GM23338 (cell line): ENCODE results near the gene HTR7.

ENCODE experiments used
- CREB1 ChIP-seq: fragments of 250-450 bp; sonication (Bioruptor Pico); IDR thresholded peaks from 2 replicates; pipeline ENCODE4 v1.5.0; 2020; ENCODE audit warnings: low read depth, mild to moderate bottlenecking, moderate library complexity
- EZH2 ChIP-seq: fragments of 200-600 bp; sonication (generic); IDR thresholded peaks from one replicate; pipeline ENCODE4 v1.8.0; 2017; ENCODE audit warnings: antibody characterized with exemption, mild to moderate bottlenecking, low read depth; ENCODE audit not compliant: unreplicated experiment
- EZH2phosphoT487 ChIP-seq: fragments of 200-600 bp; sonication (generic); IDR thresholded peaks from one replicate; pipeline ENCODE4 v1.8.1; 2018; ENCODE audit warnings: antibody characterized with exemption; ENCODE audit not compliant: unreplicated experiment
- JUNB ChIP-seq: IDR thresholded peaks from one replicate; pipeline ENCODE4 v1.6.1; 2016; ENCODE audit warnings: antibody characterized with exemption; ENCODE audit not compliant: unreplicated experiment
- NANOG ChIP-seq: IDR thresholded peaks from 2 replicates; pipeline ENCODE4 v1.6.1; 2016; ENCODE audit warnings: antibody characterized with exemption, borderline replicate concordance
- POLR2AphosphoS5 ChIP-seq: IDR thresholded peaks from 2 replicates; pipeline ENCODE4 v1.6.1; 2016; ENCODE audit warnings: antibody characterized with exemption, low read depth
- STAT1 ChIP-seq: IDR thresholded peaks from one replicate; pipeline ENCODE4 v1.6.1; 2016; ENCODE audit warnings: antibody characterized with exemption; ENCODE audit not compliant: unreplicated experiment
- ZNF114 ChIP-seq: fragments of 250-450 bp; sonication (Bioruptor Pico); IDR thresholded peaks from 2 replicates; pipeline ENCODE4 v1.5.0; 2020; ENCODE audit warnings: mild to moderate bottlenecking, moderate library complexity
- ZNF462 ChIP-seq: fragments of 250-450 bp; sonication (Bioruptor Pico); IDR thresholded peaks from 2 replicates; pipeline ENCODE4 v1.5.0; 2020; ENCODE audit warnings: mild to moderate bottlenecking, moderate library complexity
- TF ChIP-seq, protein P1 (sequence below), 2 experiments: fragments of 200-600 bp in 1 of 2; sonication (generic) in 1 of 2; conservative IDR thresholded peaks; 2 replicates each; pipeline versions ENCODE4 v1.5.1 to v1.6.1; 2016 to 2017; ENCODE audit warnings: antibody characterized with exemption in 2 of 2, low read depth in 2 of 2, mild to moderate bottlenecking in 2 of 2, moderate library complexity in 1 of 2
- TF ChIP-seq, protein P2 (sequence below): IDR thresholded peaks from 2 replicates; pipeline ENCODE4 v1.6.1; 2016; ENCODE audit warnings: antibody characterized with exemption
- TF ChIP-seq, protein P3 (sequence below): IDR thresholded peaks from one replicate; pipeline ENCODE4 v1.6.1; 2018; ENCODE audit warnings: antibody characterized with exemption; ENCODE audit not compliant: unreplicated experiment

DNA sequence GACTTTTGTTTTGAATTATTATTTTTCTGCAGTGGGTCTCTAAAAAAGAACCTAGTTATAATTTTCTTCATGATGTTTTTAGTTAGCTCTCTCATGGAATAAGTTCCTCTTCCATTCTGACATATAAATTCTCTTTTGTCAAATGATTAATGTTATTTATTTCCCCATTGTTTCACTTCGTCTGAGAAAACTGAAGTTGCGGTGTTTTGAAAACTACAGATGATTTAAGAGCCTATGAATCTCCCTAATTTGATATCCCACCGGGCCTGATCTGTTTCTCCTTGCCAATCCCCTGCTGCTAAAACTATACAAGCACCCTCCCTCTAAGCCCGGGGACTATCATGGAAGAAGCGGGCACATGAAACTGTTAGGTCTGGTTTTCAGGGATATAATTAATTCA, 41.4 kb downstream of the HTR7 start:
- TF ChIP-seq, protein P1, sequence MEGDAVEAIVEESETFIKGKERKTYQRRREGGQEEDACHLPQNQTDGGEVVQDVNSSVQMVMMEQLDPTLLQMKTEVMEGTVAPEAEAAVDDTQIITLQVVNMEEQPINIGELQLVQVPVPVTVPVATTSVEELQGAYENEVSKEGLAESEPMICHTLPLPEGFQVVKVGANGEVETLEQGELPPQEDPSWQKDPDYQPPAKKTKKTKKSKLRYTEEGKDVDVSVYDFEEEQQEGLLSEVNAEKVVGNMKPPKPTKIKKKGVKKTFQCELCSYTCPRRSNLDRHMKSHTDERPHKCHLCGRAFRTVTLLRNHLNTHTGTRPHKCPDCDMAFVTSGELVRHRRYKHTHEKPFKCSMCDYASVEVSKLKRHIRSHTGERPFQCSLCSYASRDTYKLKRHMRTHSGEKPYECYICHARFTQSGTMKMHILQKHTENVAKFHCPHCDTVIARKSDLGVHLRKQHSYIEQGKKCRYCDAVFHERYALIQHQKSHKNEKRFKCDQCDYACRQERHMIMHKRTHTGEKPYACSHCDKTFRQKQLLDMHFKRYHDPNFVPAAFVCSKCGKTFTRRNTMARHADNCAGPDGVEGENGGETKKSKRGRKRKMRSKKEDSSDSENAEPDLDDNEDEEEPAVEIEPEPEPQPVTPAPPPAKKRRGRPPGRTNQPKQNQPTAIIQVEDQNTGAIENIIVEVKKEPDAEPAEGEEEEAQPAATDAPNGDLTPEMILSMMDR (conservative IDR thresholded peaks at IDR 0.05; ENCODE audit: low read depth in 2 of 2), result no peak
- TF ChIP-seq, protein P2, sequence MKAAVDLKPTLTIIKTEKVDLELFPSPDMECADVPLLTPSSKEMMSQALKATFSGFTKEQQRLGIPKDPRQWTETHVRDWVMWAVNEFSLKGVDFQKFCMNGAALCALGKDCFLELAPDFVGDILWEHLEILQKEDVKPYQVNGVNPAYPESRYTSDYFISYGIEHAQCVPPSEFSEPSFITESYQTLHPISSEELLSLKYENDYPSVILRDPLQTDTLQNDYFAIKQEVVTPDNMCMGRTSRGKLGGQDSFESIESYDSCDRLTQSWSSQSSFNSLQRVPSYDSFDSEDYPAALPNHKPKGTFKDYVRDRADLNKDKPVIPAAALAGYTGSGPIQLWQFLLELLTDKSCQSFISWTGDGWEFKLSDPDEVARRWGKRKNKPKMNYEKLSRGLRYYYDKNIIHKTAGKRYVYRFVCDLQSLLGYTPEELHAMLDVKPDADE, result no peak
- TF ChIP-seq EZH2 (no peak), POLR2AphosphoS5 (no peak), EZH2phosphoT487 (no peak), STAT1 (no peak), CREB1 (no peak), ZNF114 (CRISPR knock-in tag) (no peak), ZNF462 (no peak), JUNB (no peak), NANOG (no peak)
- TF ChIP-seq, protein P3, sequence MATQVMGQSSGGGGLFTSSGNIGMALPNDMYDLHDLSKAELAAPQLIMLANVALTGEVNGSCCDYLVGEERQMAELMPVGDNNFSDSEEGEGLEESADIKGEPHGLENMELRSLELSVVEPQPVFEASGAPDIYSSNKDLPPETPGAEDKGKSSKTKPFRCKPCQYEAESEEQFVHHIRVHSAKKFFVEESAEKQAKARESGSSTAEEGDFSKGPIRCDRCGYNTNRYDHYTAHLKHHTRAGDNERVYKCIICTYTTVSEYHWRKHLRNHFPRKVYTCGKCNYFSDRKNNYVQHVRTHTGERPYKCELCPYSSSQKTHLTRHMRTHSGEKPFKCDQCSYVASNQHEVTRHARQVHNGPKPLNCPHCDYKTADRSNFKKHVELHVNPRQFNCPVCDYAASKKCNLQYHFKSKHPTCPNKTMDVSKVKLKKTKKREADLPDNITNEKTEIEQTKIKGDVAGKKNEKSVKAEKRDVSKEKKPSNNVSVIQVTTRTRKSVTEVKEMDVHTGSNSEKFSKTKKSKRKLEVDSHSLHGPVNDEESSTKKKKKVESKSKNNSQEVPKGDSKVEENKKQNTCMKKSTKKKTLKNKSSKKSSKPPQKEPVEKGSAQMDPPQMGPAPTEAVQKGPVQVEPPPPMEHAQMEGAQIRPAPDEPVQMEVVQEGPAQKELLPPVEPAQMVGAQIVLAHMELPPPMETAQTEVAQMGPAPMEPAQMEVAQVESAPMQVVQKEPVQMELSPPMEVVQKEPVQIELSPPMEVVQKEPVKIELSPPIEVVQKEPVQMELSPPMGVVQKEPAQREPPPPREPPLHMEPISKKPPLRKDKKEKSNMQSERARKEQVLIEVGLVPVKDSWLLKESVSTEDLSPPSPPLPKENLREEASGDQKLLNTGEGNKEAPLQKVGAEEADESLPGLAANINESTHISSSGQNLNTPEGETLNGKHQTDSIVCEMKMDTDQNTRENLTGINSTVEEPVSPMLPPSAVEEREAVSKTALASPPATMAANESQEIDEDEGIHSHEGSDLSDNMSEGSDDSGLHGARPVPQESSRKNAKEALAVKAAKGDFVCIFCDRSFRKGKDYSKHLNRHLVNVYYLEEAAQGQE, result no peak
